GM18520 (cell line): ENCODE measurements around the gene SKI.

ENCODE experiments used
- ATAC-seq: cut with Tn5 transposase; IDR thresholded peaks from one replicate; pipeline ENCODE4 v1.9.1; 2021; ENCODE audit not compliant: unreplicated experiment

Gene SKI

GRCh38 chr1:2335721-2336455 is 107.8 kb downstream of the SKI start:
- ATAC-seq: no peak

- no peak for ATAC-seq
Measured at GRCh38 chr1:2336499-2336898, 108.4 kb downstream of the SKI start.

GRCh38 chr1:2337081-2337480 is 109.0 kb downstream of the SKI start:
- ATAC-seq: no peak

- ATAC-seq: no peak
Measured at GRCh38 chr1:2337501-2337900, 109.4 kb downstream of the SKI start.

- ATAC-seq: no peak
Measured at GRCh38 chr1:2339206-2340085, 111.3 kb downstream of the SKI start.

GRCh38 chr1:2340086-2340917 is 112.2 kb downstream of the SKI start:
- ATAC-seq: no peak

- no peak for ATAC-seq
Measured at GRCh38 chr1:2340918-2341254, 112.8 kb downstream of the SKI start.

- no peak for ATAC-seq
Measured at GRCh38 chr1:2341706-2342383, 113.7 kb downstream of the SKI start.

GRCh38 chr1:2342384-2343022 is 114.4 kb downstream of the SKI start:
- no peak for ATAC-seq

- ATAC-seq: no peak
Measured at GRCh38 chr1:2343023-2343935, 115.2 kb downstream of the SKI start.

GRCh38 chr1:2344121-2344681 is 116.1 kb downstream of the SKI start:
- ATAC-seq: no peak

- ATAC-seq: no peak
Measured at GRCh38 chr1:2344744-2345296, 116.7 kb downstream of the SKI start.

GRCh38 chr1:2345297-2346075 is 117.4 kb downstream of the SKI start:
- ATAC-seq: no peak

GRCh38 chr1:2346691-2347408 is 118.7 kb downstream of the SKI start:
- ATAC-seq: no peak

GRCh38 chr1:2347409-2347785 is 119.3 kb downstream of the SKI start:
- ATAC-seq: no peak

GRCh38 chr1:2347896-2348295 is 119.8 kb downstream of the SKI start:
- ATAC-seq: no peak
